Measurements from ENCODE around the gene MARK3.

GRCh38 chr14:103528587-103529382 lies 143.6 kb downstream of the MARK3 start, which contains the start of gene TRMT61A:
- TF ChIP-seq CTCF (IDR thresholded peaks at IDR 0.05; ENCODE audit: insufficient read depth, low read length) (no peak), REST (IDR thresholded peaks at IDR 0.05; ENCODE audit: insufficient replicate concordance, low read depth) (no peak), POLR2AphosphoS5 (IDR thresholded peaks at IDR 0.05; ENCODE audit: low read depth) (0 out of 2 replicates have a peak, but pooled peaks have one; percentile 44)

Measured in HL-60 (cell line).